ENCODE measurements around the gene NPY. TPM values are rescaled to one million over a fixed set of nuclear protein-coding genes. Genes with fewer than 3 reads are reported as not detected.

The NPY gene
- total RNA-seq, 1 experiment from 2014 or later = not detected

DNA sequence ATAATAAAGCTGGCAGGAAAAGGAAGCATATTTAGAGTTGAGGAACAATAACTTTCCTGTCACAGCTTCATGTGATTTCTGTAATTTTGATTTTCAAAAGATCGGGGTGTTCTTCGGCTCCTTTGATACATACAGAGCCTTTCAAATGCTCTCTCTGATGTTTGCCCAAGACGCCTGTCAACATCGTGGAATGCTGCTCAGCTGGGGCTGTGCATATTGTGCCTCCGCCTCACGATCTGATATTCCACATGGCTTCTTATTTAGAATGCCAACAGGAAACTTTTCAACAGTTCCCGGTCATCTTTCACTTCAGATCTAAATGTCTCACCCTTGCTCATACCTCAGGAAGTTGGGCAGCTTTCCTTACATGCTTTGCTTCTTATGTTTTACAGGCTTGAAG lies 7.3 kb downstream of the NPY start:
- Histone ChIP-seq H3K27me3 (ENCODE audit: control insufficient read depth, insufficient read depth, low read length) (peaks cover 3% of the 10 kb centered on the region; the same call in 1 of the 2 replicates), H3K36me3 (replicated peaks; ENCODE audit: control insufficient read depth, insufficient read depth, low read length) (no peaks in the 10 kb centered on the region), H3K4me3 (ENCODE audit: insufficient read depth, low read depth, low read length) (no peak overlapping the region)
- DNase-seq = no peak

DNA sequence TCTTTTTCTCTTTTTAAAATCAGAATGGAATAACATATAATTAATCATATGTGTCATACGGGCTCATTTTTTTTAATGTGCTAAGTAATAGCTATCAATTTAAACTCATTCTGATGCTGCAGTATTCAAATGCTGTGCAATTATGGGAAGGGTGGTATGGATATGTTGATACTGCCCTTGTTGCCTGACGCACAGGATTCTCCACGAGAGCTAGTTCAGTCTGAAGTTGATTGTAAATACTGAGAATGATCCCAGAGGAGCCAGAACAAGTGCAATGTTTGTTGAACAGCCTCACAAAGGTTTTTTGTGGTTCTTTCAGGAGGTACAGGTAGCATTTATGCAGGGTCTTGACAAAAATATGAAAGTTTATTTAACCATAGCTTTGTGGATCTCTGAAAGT lies 13.4 kb downstream of the NPY start:
- Histone ChIP-seq H3K4me3 (ENCODE audit: insufficient read depth, low read depth, low read length) (no peak overlapping the region), H3K36me3 (replicated peaks; ENCODE audit: control insufficient read depth, insufficient read depth, low read length) (no peaks in the 10 kb centered on the region), H3K27me3 (ENCODE audit: control insufficient read depth, insufficient read depth, low read length) (no peaks in the 10 kb centered on the region)
- no peak for DNase-seq

DNA sequence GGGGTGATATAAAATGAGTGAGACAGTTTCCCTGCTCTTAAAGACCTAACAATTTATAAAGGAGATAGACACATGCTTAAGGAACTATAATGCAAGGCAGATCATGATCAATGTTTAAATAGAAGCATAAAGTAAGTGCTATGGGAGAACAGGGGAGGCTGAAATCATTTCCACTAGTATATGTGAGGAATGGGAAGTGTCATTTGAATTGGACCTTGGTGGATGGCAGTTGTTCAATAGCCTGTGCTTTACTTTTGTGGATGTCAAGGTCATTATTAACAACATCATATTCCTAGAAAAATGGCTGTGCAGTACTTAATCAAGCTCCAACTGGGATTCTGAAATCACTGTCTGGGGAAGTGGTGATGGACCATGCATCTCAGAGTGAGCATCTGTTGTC lies 14.7 kb downstream of the NPY start:
- no peaks in the 10 kb centered on the region for H3K27me3 ChIP-seq (ENCODE audit: control insufficient read depth, insufficient read depth, low read length)

GRCh38 chr7:24299192-24299591 lies 15.2 kb downstream of the NPY start:
- no peaks in the 10 kb centered on the region for H3K27me3 ChIP-seq (ENCODE audit: control insufficient read depth, insufficient read depth, low read length)
- DNase-seq = no peak
- H3K36me3 ChIP-seq (replicated peaks; ENCODE audit: control insufficient read depth, insufficient read depth, low read length) = no peaks in the 10 kb centered on the region
- no peak overlapping the region for H3K4me3 ChIP-seq (ENCODE audit: insufficient read depth, low read depth, low read length)

More for the DNA sequence above, 14.7 kb downstream of the NPY start:
- no peak for DNase-seq
- H3K4me3 ChIP-seq (ENCODE audit: insufficient read depth, low read depth, low read length) = no peak overlapping the region
- H3K36me3 ChIP-seq (replicated peaks; ENCODE audit: control insufficient read depth, insufficient read depth, low read length) = no peaks in the 10 kb centered on the region

GRCh38 chr7:24301703-24302102 lies 17.7 kb downstream of the NPY start:
- no peak for DNase-seq
- Histone ChIP-seq H3K4me3 (ENCODE audit: insufficient read depth, low read depth, low read length) (no peak overlapping the region), H3K27me3 (ENCODE audit: control insufficient read depth, insufficient read depth, low read length) (no peaks in the 10 kb centered on the region), H3K36me3 (replicated peaks; ENCODE audit: control insufficient read depth, insufficient read depth, low read length) (no peaks in the 10 kb centered on the region)

- Histone ChIP-seq H3K36me3 (replicated peaks; ENCODE audit: control insufficient read depth, insufficient read depth, low read length) (no peaks in the 10 kb centered on the region), H3K27me3 (ENCODE audit: control insufficient read depth, insufficient read depth, low read length) (no peaks in the 10 kb centered on the region), H3K4me3 (ENCODE audit: insufficient read depth, low read depth, low read length) (no peak overlapping the region)
- no peak for DNase-seq
Observed at GRCh38 chr7:24304494-24305095, 20.6 kb downstream of the NPY start.

DNA sequence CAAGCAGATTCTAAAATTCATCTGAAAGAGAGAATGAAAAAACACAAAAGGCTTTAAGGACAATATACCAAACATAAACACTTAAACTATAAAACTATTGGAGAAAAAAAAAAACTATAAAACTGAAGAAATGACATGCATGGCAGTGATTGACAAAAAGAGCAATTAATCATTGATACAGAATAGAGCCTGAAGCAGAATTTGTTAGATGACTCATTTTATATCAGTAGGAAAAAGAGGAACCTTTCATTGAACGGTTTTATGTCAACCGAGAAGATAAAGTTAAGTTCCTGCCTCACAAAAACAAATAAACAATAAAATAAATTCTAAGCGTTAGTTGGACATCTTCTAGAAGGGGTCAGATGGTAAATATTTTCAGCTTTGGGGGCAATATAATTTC lies 23.3 kb downstream of the NPY start:
- Histone ChIP-seq H3K36me3 (replicated peaks; ENCODE audit: control insufficient read depth, insufficient read depth, low read length) (no peaks in the 10 kb centered on the region), H3K27me3 (ENCODE audit: control insufficient read depth, insufficient read depth, low read length) (no peaks in the 10 kb centered on the region), H3K4me3 (ENCODE audit: insufficient read depth, low read depth, low read length) (no peak overlapping the region)
- DNase-seq = no peak

DNA sequence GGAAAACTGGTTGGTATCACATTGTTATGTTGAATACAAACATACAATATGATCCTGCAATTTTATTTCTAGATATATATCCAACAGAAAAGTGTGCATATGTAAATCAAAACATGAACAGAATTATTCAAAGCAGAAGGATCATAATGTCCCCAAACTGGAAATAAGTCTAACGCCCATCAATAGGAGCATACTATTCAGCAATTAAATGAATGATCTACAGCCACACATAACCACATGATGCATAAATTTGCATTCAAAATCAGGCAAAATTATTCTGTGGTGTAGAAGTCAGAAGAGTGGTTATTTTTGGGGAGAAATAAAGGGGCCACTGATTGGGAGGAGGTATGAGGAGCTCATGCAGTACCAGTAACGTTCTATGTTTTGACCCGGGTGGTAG lies 28.6 kb downstream of the NPY start:
- DNase-seq = no peak
- Histone ChIP-seq H3K27me3 (ENCODE audit: control insufficient read depth, insufficient read depth, low read length) (no peaks in the 10 kb centered on the region), H3K4me3 (ENCODE audit: insufficient read depth, low read depth, low read length) (no peak overlapping the region), H3K36me3 (replicated peaks; ENCODE audit: control insufficient read depth, insufficient read depth, low read length) (no peaks in the 10 kb centered on the region)

DNA sequence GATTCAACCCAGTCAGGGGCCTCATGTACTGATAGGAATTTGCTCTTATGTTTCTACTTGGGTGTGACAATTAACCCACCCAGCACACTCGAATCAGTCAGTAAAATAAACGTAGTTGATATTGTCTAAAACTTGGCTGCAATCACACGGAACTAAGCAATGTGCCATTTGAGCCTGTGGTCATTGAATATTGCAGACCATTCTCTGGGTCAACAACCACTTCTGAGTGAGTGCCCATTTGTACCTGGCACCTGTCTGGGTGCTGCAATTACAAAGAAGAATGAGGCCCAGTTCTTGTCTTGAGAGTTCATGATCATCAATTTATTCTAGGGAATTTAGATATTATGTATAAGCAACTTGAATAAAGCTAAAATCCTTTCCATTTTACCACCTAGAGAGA lies 29.8 kb downstream of the NPY start:
- no peaks in the 10 kb centered on the region for H3K27me3 ChIP-seq (ENCODE audit: control insufficient read depth, insufficient read depth, low read length)
- no peak for DNase-seq
- no peak overlapping the region for H3K4me3 ChIP-seq (ENCODE audit: insufficient read depth, low read depth, low read length)
- H3K36me3 ChIP-seq (replicated peaks; ENCODE audit: control insufficient read depth, insufficient read depth, low read length) = no peaks in the 10 kb centered on the region

GRCh38 chr7:24316340-24316739 lies 32.4 kb downstream of the NPY start:
- no peak overlapping the region for H3K4me3 ChIP-seq (ENCODE audit: insufficient read depth, low read depth, low read length)
- no peaks in the 10 kb centered on the region for H3K36me3 ChIP-seq (replicated peaks; ENCODE audit: control insufficient read depth, insufficient read depth, low read length)
- no peaks in the 10 kb centered on the region for H3K27me3 ChIP-seq (ENCODE audit: control insufficient read depth, insufficient read depth, low read length)
- DNase-seq = no peak

DNA sequence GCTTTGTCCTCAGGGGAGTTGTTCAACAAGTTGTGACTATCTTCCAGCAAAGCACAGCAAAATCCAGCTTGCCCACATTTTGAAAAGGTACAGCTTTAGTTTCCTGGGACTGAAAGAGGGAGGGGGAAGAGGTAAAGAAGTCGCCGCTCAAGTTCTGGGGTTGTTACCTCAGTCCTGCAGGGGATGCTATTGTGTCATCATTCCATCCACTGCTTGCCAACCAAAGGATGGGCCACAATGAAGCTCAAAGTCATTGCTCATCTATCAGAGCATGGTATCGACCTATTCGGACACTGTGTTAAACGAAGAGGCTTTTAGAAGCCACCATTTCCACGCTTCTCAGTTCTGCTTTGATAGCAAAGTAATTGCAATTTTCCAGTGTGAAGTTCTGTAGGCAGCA lies 34.3 kb downstream of the NPY start:
- Histone ChIP-seq H3K36me3 (replicated peaks; ENCODE audit: control insufficient read depth, insufficient read depth, low read length) (no peaks in the 10 kb centered on the region), H3K27me3 (ENCODE audit: control insufficient read depth, insufficient read depth, low read length) (no peaks in the 10 kb centered on the region), H3K4me3 (ENCODE audit: insufficient read depth, low read depth, low read length) (no peak overlapping the region)
- DNase-seq = peak; percentile 77

GRCh38 chr7:24319209-24319608 lies 35.2 kb downstream of the NPY start:
- no peak overlapping the region for H3K4me3 ChIP-seq (ENCODE audit: insufficient read depth, low read depth, low read length)
- DNase-seq = no peak
- H3K36me3 ChIP-seq (replicated peaks; ENCODE audit: control insufficient read depth, insufficient read depth, low read length) = no peaks in the 10 kb centered on the region
- H3K27me3 ChIP-seq (ENCODE audit: control insufficient read depth, insufficient read depth, low read length) = no peaks in the 10 kb centered on the region

DNA sequence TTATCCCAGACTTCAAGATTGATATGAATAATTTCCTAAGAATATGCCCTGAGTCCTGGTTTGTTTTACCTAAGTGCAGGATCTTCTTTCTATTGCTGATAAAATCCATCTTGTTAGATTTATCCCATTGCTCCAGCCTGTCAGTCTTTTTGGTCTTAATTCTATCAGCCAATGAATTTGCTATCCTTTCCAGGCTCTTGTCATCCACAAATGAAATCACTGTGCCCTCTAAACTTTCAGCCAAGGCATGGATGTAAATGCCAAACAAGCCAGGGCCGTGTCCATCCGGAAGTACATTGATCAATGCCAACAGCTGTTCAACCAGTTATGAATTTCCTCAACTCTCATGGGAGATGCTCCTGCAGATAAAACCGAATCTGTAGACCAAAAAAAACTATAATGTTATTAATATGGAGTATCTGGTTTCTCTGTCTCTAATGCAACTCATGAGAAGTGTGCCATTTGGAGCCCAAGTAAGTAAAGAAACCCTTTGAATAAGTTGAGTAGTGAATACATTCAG lies 40.0 kb downstream of the NPY start:
- Histone ChIP-seq H3K4me3 (ENCODE audit: insufficient read depth, low read depth, low read length) (no peak overlapping the region), H3K36me3 (replicated peaks; ENCODE audit: control insufficient read depth, insufficient read depth, low read length) (no peaks in the 10 kb centered on the region), H3K27me3 (ENCODE audit: control insufficient read depth, insufficient read depth, low read length) (no peaks in the 10 kb centered on the region)
- DNase-seq = no peak

DNA sequence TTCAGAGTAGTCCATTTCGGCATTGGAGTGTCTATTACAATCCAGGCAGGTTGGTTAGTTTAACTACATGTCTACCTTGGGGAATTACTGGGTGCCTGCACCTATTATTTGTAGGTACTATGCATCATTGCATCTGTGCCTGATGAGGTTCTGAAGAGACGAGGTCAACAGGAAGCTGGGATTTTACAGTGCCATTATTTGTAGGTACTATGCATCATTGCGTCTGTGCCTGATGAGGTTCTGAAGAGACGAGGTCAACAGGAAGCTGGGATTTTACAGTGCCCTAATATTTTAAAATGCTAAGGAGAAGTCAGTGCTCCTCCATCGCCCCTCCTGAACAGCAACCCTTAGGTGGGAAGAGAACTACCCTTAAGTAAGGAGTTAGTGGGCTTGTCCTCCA lies 41.7 kb downstream of the NPY start:
- Histone ChIP-seq H3K36me3 (replicated peaks; ENCODE audit: control insufficient read depth, insufficient read depth, low read length) (no peaks in the 10 kb centered on the region), H3K4me3 (ENCODE audit: insufficient read depth, low read depth, low read length) (no peak overlapping the region), H3K27me3 (ENCODE audit: control insufficient read depth, insufficient read depth, low read length) (no peaks in the 10 kb centered on the region)
- no peak for DNase-seq

GRCh38 chr7:24328050-24328449 lies 44.1 kb downstream of the NPY start:
- Histone ChIP-seq H3K27me3 (ENCODE audit: control insufficient read depth, insufficient read depth, low read length) (no peaks in the 10 kb centered on the region), H3K36me3 (replicated peaks; ENCODE audit: control insufficient read depth, insufficient read depth, low read length) (no peaks in the 10 kb centered on the region), H3K4me3 (ENCODE audit: insufficient read depth, low read depth, low read length) (no peak overlapping the region)
- DNase-seq = no peak

DNA sequence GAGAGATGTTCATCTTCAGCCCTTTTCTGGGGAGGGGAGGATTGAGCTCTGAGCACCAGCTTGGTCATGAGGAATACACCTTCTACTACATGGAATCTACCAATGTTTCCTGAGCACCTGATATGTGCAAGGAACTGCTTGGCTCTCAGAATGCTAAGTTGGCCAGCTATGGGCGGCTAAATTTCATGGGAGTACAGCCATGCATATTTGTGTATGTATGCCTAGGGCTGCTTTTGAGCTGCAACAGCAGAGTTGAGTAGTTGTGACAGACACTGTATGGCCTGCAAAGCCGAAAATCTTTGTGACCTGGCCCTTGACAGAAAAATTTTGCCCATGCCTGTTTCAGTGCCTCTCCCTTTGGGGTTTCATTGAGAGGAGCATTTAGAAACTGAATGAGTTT lies 44.9 kb downstream of the NPY start:
- DNase-seq = no peak
- H3K27me3 ChIP-seq (ENCODE audit: control insufficient read depth, insufficient read depth, low read length) = no peaks in the 10 kb centered on the region
- no peaks in the 10 kb centered on the region for H3K36me3 ChIP-seq (replicated peaks; ENCODE audit: control insufficient read depth, insufficient read depth, low read length)
- no peak overlapping the region for H3K4me3 ChIP-seq (ENCODE audit: insufficient read depth, low read depth, low read length)

All from H7 (cell line).